Esophagus muscularis mucosa (tissue), 4 donors: Measurements from ENCODE around the gene ASB4. TPM values are rescaled to one million over a fixed set of nuclear protein-coding genes. Genes with fewer than 3 reads are reported as not detected.
"Not testable (repeated sequence)": the region's sequence is repeated elsewhere in the genome, so short reads cannot be mapped to it uniquely, and the experiment has no call there.

Experiments used
- DNase-seq: peaks from one replicate; pipeline ENCODE4 v3.0.0-alpha.2; 2017; ENCODE audit errors: extremely low spot score
- H3K27ac ChIP-seq, 4 donors: fragments of 200-600 bp; sonication (generic); replicated peaks in 1 of 4; 1 replicate in 3 of 4; 2 replicates in 1 of 4; pipeline ENCODE4 v1.5.1; 2016 to 2019; ENCODE audit warnings: mild to moderate bottlenecking in 1 of 4
- H3K27me3 ChIP-seq, 4 donors: fragments of 200-600 bp; sonication (generic); one replicate each; pipeline versions ENCODE4 v1.5.1 to v1.6.0; 2016 to 2019
- H3K36me3 ChIP-seq, 4 donors: fragments of 200-600 bp; sonication (generic); one replicate each; pipeline ENCODE4 v1.5.1; 2016 to 2019
- H3K4me1 ChIP-seq, 4 donors: fragments of 200-600 bp; sonication (generic); one replicate each; pipeline ENCODE4 v1.5.1; 2016 to 2019
- H3K4me3 ChIP-seq, 4 donors: fragments of 200-600 bp; sonication (generic); 1 replicate in 2 of 4; 2 replicates in 2 of 4; pipeline ENCODE4 v1.5.1; 2016 to 2019; ENCODE audit warnings: mild to moderate bottlenecking in 4 of 4, moderate library complexity in 1 of 4
- H3K9me3 ChIP-seq, 4 donors: fragments of 200-600 bp; sonication (generic); 1 replicate in 3 of 4; 2 replicates in 1 of 4; pipeline ENCODE4 v1.5.1; 2016 to 2019
- EP300 ChIP-seq: sonication (generic); formaldehyde crosslinking; IDR thresholded peaks from one replicate; pipeline ENCODE4 v1.6.1; 2017; ENCODE audit warnings: antibody characterized with exemption
- POLR2A ChIP-seq: fragments of 450-650 bp; IDR thresholded peaks from one replicate; pipeline ENCODE4 v1.6.1; 2017; ENCODE audit warnings: antibody characterized with exemption, moderate library complexity, mild to moderate bottlenecking, low read depth
- POLR2AphosphoS5 ChIP-seq, 2 donors: sonication (generic); formaldehyde crosslinking; IDR thresholded peaks; one replicate each; pipeline ENCODE4 v1.6.1; 2017; ENCODE audit warnings: antibody characterized with exemption in 2 of 2
- WGBS: methylation state at CpG from one replicate; pipeline ENCODE4 v1.1.5; 2018; 5-methylcytosine and 5-hydroxymethylcytosine counted together
- intact Hi-C: fragments of 100-400 bp; cut with DNase I; formaldehyde crosslinking; loops from one replicate; pipeline ENCODE4 v1.15.1; 2023
- total RNA-seq, 4 donors: library from RNA; depleted of rRNA; stranded (reverse); fragments of >200 nt; gene quantifications; one replicate each; pipeline versions ENCODE4 v1.1.0 to v1.2.1, GENCODE V29; 2016
- TF ChIP-seq, protein P1 (sequence below), 3 experiments: fragments of 200-600 bp in 2 of 3; fragments of 450-650 bp in 1 of 3; sonication (generic) in 2 of 3; IDR thresholded peaks; one replicate each; pipeline ENCODE4 v1.5.1; 2017 to 2019; ENCODE audit warnings: antibody characterized with exemption in 3 of 3, mild to moderate bottlenecking in 2 of 3, moderate library complexity in 1 of 3

ASB4 gene
- total RNA-seq, 4 donors from 2014 or later = under 0.01 to 0.32 TPM; not detected in 2

DNA sequence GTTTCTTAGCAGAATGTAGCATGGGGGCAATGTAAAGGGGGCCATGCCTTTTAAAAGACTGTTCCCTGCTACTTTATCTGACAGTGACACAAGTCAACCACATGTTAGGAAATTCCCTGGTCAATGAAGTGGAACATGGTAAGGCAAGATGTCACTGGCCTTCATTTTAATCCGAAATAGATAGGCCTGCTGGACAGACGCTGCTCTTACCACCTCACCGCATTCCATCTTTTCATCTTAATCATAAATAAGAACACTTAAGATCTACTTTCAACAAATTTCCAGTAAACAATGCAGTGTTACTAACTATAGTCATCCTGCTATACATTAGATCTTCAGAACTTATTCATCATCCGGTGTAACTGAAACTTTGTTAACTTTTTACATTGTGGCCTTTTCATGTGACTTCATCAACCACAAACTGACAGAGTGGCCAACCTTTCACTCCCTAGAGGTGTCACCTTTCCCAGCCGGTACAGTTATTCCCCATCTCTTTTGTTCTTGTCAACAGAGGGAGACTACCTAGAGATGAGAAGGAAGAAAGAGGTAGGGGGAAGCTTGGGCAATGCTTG, 15.6 kb downstream of the ASB4 start:
- no peaks in the 10 kb centered on the region for H3K27me3 ChIP-seq
- no peaks in the 10 kb centered on the region for H3K9me3 ChIP-seq
- TF ChIP-seq POLR2AphosphoS5 (IDR thresholded peaks at IDR 0.05) (no peak), POLR2A (no peak), EP300 (no peak)
- TF ChIP-seq, protein P1, sequence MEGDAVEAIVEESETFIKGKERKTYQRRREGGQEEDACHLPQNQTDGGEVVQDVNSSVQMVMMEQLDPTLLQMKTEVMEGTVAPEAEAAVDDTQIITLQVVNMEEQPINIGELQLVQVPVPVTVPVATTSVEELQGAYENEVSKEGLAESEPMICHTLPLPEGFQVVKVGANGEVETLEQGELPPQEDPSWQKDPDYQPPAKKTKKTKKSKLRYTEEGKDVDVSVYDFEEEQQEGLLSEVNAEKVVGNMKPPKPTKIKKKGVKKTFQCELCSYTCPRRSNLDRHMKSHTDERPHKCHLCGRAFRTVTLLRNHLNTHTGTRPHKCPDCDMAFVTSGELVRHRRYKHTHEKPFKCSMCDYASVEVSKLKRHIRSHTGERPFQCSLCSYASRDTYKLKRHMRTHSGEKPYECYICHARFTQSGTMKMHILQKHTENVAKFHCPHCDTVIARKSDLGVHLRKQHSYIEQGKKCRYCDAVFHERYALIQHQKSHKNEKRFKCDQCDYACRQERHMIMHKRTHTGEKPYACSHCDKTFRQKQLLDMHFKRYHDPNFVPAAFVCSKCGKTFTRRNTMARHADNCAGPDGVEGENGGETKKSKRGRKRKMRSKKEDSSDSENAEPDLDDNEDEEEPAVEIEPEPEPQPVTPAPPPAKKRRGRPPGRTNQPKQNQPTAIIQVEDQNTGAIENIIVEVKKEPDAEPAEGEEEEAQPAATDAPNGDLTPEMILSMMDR (IDR thresholded peaks at IDR 0.05) = no peak
- no peak for DNase-seq
- H3K27ac ChIP-seq = no peak overlapping the region
- H3K4me1 ChIP-seq = no peaks in the 10 kb centered on the region
- intact Hi-C loops = no loop called here
- no peak overlapping the region for H3K4me3 ChIP-seq
- no peaks in the 10 kb centered on the region for H3K36me3 ChIP-seq
- WGBS = 63% methylated on average over 5 of the region's 5 CpGs

DNA sequence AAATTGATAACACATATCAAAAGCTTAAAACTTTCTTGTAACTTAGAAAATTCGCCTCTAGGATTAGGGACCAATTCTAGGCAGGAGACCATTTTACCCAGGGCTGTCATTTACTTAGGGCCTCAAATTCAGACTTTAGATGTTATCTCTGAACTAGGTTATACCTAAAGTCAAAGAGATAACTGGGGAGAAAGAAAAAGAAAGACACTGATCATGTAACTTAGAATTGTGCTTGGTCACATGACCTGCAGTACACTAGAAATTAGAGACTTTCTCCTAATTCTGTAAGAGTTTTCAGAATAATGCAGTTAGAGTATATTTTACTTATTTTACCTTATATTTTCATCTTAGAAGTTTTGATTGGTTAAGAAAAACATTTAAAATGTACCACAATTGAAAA, 16.7 kb downstream of the ASB4 start:
- Histone ChIP-seq H3K4me1 (no peaks in the 10 kb centered on the region), H3K27ac (no peak overlapping the region), H3K27me3 (peaks cover 0 to 4% (median 0%) of the 10 kb centered on the region in 4 donors), H3K9me3 (no peaks in the 10 kb centered on the region), H3K4me3 (no peak overlapping the region), H3K36me3 (no peaks in the 10 kb centered on the region)
- no peak for TF ChIP-seq POLR2AphosphoS5 (IDR thresholded peaks at IDR 0.05)
- TF ChIP-seq POLR2A = no peak
- intact Hi-C loops = no loop called here
- WGBS = 92% methylated on average over 1 of the region's 1 CpG
- no peak for DNase-seq

DNA sequence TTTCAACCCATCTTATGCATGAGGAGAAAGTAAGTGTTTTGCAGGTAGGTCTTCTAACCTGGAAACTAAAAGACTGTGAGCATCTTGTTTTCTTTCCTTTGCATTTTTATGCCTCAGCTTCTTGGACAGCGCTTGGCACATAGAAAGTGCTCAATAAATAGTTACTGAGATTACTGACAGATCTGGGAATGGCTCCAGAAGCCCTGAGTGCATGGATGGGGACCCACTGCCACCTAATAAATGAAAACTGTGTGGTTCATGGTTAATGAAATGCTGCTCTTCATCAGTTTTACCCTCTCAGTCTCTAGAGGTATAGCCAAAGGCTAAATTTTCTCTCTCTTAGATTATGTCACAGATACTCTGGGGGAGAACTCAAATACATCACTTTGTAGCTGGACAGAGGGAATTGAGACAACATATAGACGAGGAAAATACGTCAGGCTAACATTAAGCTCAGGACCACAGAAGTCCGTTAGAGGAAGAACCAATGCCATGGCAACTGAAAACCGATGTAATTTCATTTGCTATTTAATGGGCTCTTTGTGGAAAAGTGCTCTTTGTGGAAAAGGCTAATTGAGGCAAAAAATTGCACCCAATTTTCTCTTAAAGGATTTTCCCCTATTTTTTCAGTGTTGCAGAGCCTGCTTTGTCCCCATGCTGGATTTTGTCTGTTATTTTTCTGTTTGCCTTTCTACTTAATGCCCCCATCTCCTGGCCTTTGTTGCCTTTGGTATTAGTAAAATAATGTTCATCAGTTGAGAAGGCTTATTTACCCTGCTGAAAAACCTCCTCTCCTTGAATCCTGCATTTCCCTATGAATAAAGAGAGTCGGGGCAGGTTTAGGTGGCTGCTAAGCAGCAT, 17.8 kb downstream of the ASB4 start:
- no peak overlapping the region for H3K27ac ChIP-seq
- no peaks in the 10 kb centered on the region for H3K4me1 ChIP-seq
- H3K36me3 ChIP-seq = no peaks in the 10 kb centered on the region
- H3K27me3 ChIP-seq = peaks cover 0 to 7% (median 0%) of the 10 kb centered on the region in 4 donors
- no peaks in the 10 kb centered on the region for H3K9me3 ChIP-seq
- no peak for DNase-seq
- TF ChIP-seq POLR2A (no peak), EP300 (no peak), POLR2AphosphoS5 (IDR thresholded peaks at IDR 0.05) (no peak)
- TF ChIP-seq, protein P1 (IDR thresholded peaks at IDR 0.05) = no peak
- intact Hi-C loops = no loop called here
- 83% methylated on average over 6 of the region's 6 CpGs for WGBS
- H3K4me3 ChIP-seq = no peak overlapping the region

DNA sequence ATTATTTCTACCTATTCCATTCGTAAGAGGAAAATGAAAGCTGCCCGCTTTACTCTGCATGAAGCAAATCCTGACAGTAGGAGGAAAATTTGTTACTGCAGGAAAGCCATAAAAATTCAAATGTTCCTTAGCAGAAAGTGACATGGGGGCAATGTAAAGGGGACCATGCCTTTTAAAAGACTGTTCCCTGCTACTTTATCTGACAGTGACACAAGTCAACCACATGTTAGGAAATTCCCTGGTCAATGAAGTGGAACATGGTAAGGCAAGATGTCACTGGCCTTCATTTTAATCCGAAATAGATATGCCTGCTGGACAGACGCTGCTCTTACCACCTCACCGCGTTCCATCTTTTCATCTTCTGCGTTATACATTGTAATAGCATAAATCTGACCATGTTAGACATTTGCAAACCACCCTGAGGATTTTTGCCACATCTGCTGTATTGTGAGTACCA, 18.4 kb downstream of the ASB4 start:
- H3K27ac ChIP-seq, H3K27me3 ChIP-seq, H3K4me3 ChIP-seq, H3K36me3 ChIP-seq, intact Hi-C loops, DNase-seq, H3K9me3 ChIP-seq, H3K4me1 ChIP-seq: not testable (repeated sequence)
- WGBS = 96% methylated on average over 7 of the region's 7 CpGs

DNA sequence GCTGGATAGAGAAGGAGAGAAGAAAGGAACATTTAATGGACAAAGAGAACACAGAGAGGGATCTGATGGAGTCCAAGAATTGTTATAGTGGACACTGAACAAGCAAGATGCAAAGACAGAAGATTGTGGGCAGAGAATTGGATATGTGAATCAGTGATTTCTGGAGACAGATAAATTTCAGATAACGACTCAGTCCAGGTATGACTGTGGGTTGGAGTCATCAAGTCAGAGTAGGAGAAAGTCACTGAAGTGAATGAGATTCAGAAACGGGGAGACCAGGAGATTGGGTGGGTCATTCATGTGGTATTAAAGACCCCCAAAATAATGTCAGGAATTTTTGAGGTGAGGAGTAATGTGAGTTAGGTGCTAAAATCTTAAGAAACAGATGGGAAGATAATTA, 23.0 kb downstream of the ASB4 start:
- intact Hi-C loops = no loop called here
- DNase-seq = no peak
- peaks cover 0 to 5% (median 4%) of the 10 kb centered on the region in 4 donors for H3K4me1 ChIP-seq
- no peak overlapping the region for H3K4me3 ChIP-seq
- no peaks in the 10 kb centered on the region for H3K36me3 ChIP-seq
- H3K27me3 ChIP-seq = peaks cover 0 to 7% (median 0%) of the 10 kb centered on the region in 4 donors
- no peak overlapping the region for H3K27ac ChIP-seq
- H3K9me3 ChIP-seq = no peaks in the 10 kb centered on the region
- WGBS = 77% methylated on average over 2 of the region's 2 CpGs
- TF ChIP-seq POLR2A (no peak), EP300 (no peak), POLR2AphosphoS5 (IDR thresholded peaks at IDR 0.05) (no peak)
- TF ChIP-seq, protein P1 (IDR thresholded peaks at IDR 0.05) = no peak
